Neural progenitor cell (in vitro differentiated cells): Measurements from ENCODE around the gene PAX6.

ENCODE experiments used
- CTCF ChIP-seq: fragments of 200-600 bp; sonication (generic); IDR thresholded peaks from 2 replicates; pipeline ENCODE4 v1.5.1; 2017; ENCODE audit warnings: antibody characterized with exemption, mild to moderate bottlenecking
- EZH2 ChIP-seq: fragments of 200-600 bp; sonication (generic); IDR thresholded peaks from 2 replicates; pipeline ENCODE4 v1.6.1; 2017; ENCODE audit warnings: antibody characterized with exemption, mild to moderate bottlenecking, moderate library complexity
- EZH2phosphoT487 ChIP-seq: fragments of 200-600 bp; sonication (generic); IDR thresholded peaks from 2 replicates; pipeline ENCODE4 v1.6.1; 2017; ENCODE audit warnings: antibody characterized with exemption

- TF ChIP-seq CTCF (no peak), EZH2phosphoT487 (no peak), EZH2 (no peak)
Observed at GRCh38 chr11:31821235-31821764, 10.2 kb upstream of the PAX6 start.
